H1 (cell line): ENCODE results near the gene KCNAB3. TPM values are rescaled to one million over a fixed set of nuclear protein-coding genes. Genes with fewer than 3 reads are reported as not detected.

Experiments used
- CTCF ChIA-PET: fragments of 300-600 bp; sonication (Branson Sonifier 250); formaldehyde crosslinking; loops from one replicate; lab custom pipeline; 2021; ENCODE audit not compliant: partially characterized antibody; lab: Charles Lee
- POLR2A ChIA-PET: fragments of 300-600 bp; sonication (Branson Sonifier 250); formaldehyde crosslinking; loops from one replicate; lab custom pipeline; 2021; ENCODE audit warnings: inconsistent platforms; ENCODE audit not compliant: partially characterized antibody; lab: Charles Lee
- DNase-seq, 2 experiments: peaks; one replicate each; pipeline versions ENCODE4 v3.0.0 to v3.0.0-alpha.2; 2010 to 2022; ENCODE audit warnings: low spot score in 2 of 2, low read depth in 1 of 2, mixed read lengths in 1 of 2
- FAIRE-seq: peaks from 2 replicates; lab custom pipeline; 2011; peaks lifted over from hg19 to GRCh38; lab: Jason Lieb, UNC
- H2AFZ ChIP-seq: 2 replicates; pipeline ENCODE4 v1.8.1; 2012; ENCODE audit warnings: low read length, inconsistent platforms
- H2AK5ac ChIP-seq: 2 replicates; pipeline ENCODE4 v1.6.1; 2013; ENCODE audit warnings: low read depth, low read length
- H2BK120ac ChIP-seq: replicated peaks from 2 replicates; pipeline ENCODE3; 2013; ENCODE audit warnings: low read depth, low read length, inconsistent platforms
- H2BK12ac ChIP-seq: 2 replicates; pipeline ENCODE4 v1.6.1; 2013; ENCODE audit warnings: low read depth, low read length
- H2BK15ac ChIP-seq: 2 replicates; pipeline ENCODE4 v1.6.1; 2013; ENCODE audit warnings: low read length
- H2BK20ac ChIP-seq: 2 replicates; pipeline ENCODE4 v1.6.1; 2013; ENCODE audit warnings: low read length
- H2BK5ac ChIP-seq: 2 replicates; pipeline ENCODE4 v1.6.1; 2013; ENCODE audit warnings: low read depth, low read length
- H3K14ac ChIP-seq: 2 replicates; pipeline ENCODE4 v1.6.1; 2013; ENCODE audit warnings: inconsistent platforms; ENCODE audit not compliant: insufficient read length
- H3K18ac ChIP-seq: 2 replicates; pipeline ENCODE4 v1.6.1; 2013; ENCODE audit warnings: low read length; ENCODE audit errors: extremely low read depth
- H3K23ac ChIP-seq: 2 replicates; pipeline ENCODE4 v1.6.1; 2013; ENCODE audit warnings: inconsistent platforms; ENCODE audit not compliant: insufficient read length
- H3K23me2 ChIP-seq: 2 replicates; pipeline ENCODE4 v1.6.1; 2013; ENCODE audit warnings: low read depth, low read length
- H3K27ac ChIP-seq: 2 replicates; pipeline ENCODE4 v1.6.1; 2011; ENCODE audit warnings: low read depth, low read length, inconsistent platforms
- H3K27me3 ChIP-seq, 4 experiments: replicated peaks in 1 of 4; 1 replicate in 1 of 4; 2 replicates in 3 of 4; pipeline versions ENCODE4 v1.6.1 to v1.8.1; 2011 to 2013; ENCODE audit warnings: low read length in 3 of 4, mild to moderate bottlenecking in 3 of 4, inconsistent platforms in 2 of 4, mixed read lengths in 2 of 4, moderate library complexity in 1 of 4; ENCODE audit not compliant: control insufficient read depth in 3 of 4, insufficient read depth in 3 of 4; ENCODE audit errors: extremely low read depth in 1 of 4
- H3K36me3 ChIP-seq, 4 experiments: 2 replicates each; pipeline versions ENCODE4 v1.6.1 to v1.8.1; 2011 to 2013; ENCODE audit warnings: mild to moderate bottlenecking in 4 of 4, low read length in 3 of 4, moderate library complexity in 2 of 4, control low read depth in 1 of 4, inconsistent platforms in 1 of 4; ENCODE audit not compliant: insufficient read depth in 4 of 4, control insufficient read depth in 2 of 4
- H3K4ac ChIP-seq: replicated peaks from 2 replicates; pipeline ENCODE3; 2013; ENCODE audit warnings: low read length, low read depth, mixed read lengths, inconsistent platforms; ENCODE audit not compliant: insufficient read length
- H3K4me1 ChIP-seq, 4 experiments: replicated peaks in 1 of 4; 1 replicate in 1 of 4; 2 replicates in 3 of 4; pipeline versions ENCODE4 v1.6.1 to v1.8.1; 2011 to 2013; ENCODE audit warnings: low read length in 3 of 4, inconsistent platforms in 2 of 4, mixed read lengths in 1 of 4; ENCODE audit not compliant: insufficient read depth in 4 of 4, control insufficient read depth in 3 of 4
- H3K4me2 ChIP-seq, 2 experiments: 2 replicates each; pipeline versions ENCODE4 v1.6.1 to v1.8.1; 2011 to 2013; ENCODE audit warnings: low read depth in 2 of 2, low read length in 2 of 2, control low read depth in 1 of 2, inconsistent platforms in 1 of 2, mild to moderate bottlenecking in 1 of 2; ENCODE audit not compliant: insufficient read depth in 1 of 2
- H3K4me3 ChIP-seq, 4 experiments: fragments of 200-600, 300-600 bp in 1 of 4; sonication (generic), shearing (Covaris generic), sonication (Bioruptor Twin) in 1 of 4; 2 replicates each; pipeline versions ENCODE4 v1.5.1 to v1.8.1; 2011 to 2016; ENCODE audit warnings: low read length in 4 of 4, low read depth in 3 of 4, control low read depth in 2 of 4, inconsistent platforms in 2 of 4, mild to moderate bottlenecking in 2 of 4, mixed read lengths in 1 of 4, moderate library complexity in 1 of 4; ENCODE audit not compliant: insufficient read depth in 2 of 4; ENCODE audit errors: extremely low read depth in 1 of 4
- H3K56ac ChIP-seq: replicated peaks from 2 replicates; pipeline ENCODE3; 2013; ENCODE audit warnings: low read depth, mild to moderate bottlenecking, mixed read lengths, low read length, inconsistent platforms; ENCODE audit not compliant: insufficient read length
- H3K79me1 ChIP-seq: 2 replicates; pipeline ENCODE4 v1.6.1; 2013; ENCODE audit warnings: low read depth, low read length, control low read depth
- H3K79me2 ChIP-seq, 2 experiments: 2 replicates each; pipeline versions ENCODE4 v1.6.1 to v1.8.1; 2012 to 2013; ENCODE audit warnings: low read length in 2 of 2, mild to moderate bottlenecking in 2 of 2, inconsistent platforms in 1 of 2; ENCODE audit not compliant: insufficient read depth in 2 of 2, control insufficient read depth in 1 of 2
- H3K9ac ChIP-seq, 4 experiments: replicated peaks in 1 of 4; 1 replicate in 1 of 4; 2 replicates in 3 of 4; pipeline versions ENCODE4 v1.6.1 to v1.8.1; 2011 to 2013; ENCODE audit warnings: low read depth in 3 of 4, low read length in 3 of 4, control low read depth in 2 of 4, mild to moderate bottlenecking in 2 of 4, moderate library complexity in 2 of 4, inconsistent platforms in 1 of 4; ENCODE audit errors: extremely low read depth in 1 of 4
- H3K9me3 ChIP-seq, 2 experiments: 2 replicates each; pipeline versions ENCODE4 v1.6.1 to v1.8.1; 2012 to 2013; ENCODE audit warnings: mild to moderate bottlenecking in 2 of 2, moderate library complexity in 2 of 2, control low read depth in 1 of 2, inconsistent platforms in 1 of 2, low read depth in 1 of 2, low read length in 1 of 2, mixed read lengths in 1 of 2; ENCODE audit not compliant: insufficient read depth in 2 of 2
- H4K20me1 ChIP-seq, 2 experiments: replicated peaks in 1 of 2; 2 replicates each; pipeline versions ENCODE3 to v1.8.1; 2011 to 2013; ENCODE audit warnings: inconsistent platforms in 2 of 2, low read length in 2 of 2, mild to moderate bottlenecking in 1 of 2; ENCODE audit not compliant: insufficient read depth in 2 of 2, control insufficient read depth in 1 of 2
- H4K5ac ChIP-seq: 2 replicates; pipeline ENCODE4 v1.6.1; 2013; ENCODE audit warnings: low read length, low read depth, mixed read lengths, inconsistent platforms; ENCODE audit not compliant: insufficient read length
- H4K8ac ChIP-seq: 2 replicates; pipeline ENCODE4 v1.8.0; 2013; ENCODE audit warnings: mild to moderate bottlenecking, moderate library complexity, low read length, inconsistent platforms; ENCODE audit not compliant: insufficient read depth; ENCODE audit errors: extremely low read depth
- H4K91ac ChIP-seq: replicated peaks from 2 replicates; pipeline ENCODE3; 2013; ENCODE audit warnings: low read length, mixed read lengths, inconsistent platforms; ENCODE audit not compliant: insufficient read length
- CEBPB ChIP-seq: IDR thresholded peaks from 2 replicates; pipeline ENCODE4 v1.6.1; 2012; ENCODE audit warnings: low read depth, low read length
- GABPA ChIP-seq: IDR thresholded peaks from 2 replicates; pipeline ENCODE4 v1.6.1; 2011; ENCODE audit warnings: mild to moderate bottlenecking, low read length, moderate library complexity, borderline replicate concordance; ENCODE audit not compliant: insufficient read depth
- KDM1A ChIP-seq: fragments of 200-600, 300-600 bp; sonication (generic); IDR thresholded peaks from 2 replicates; pipeline ENCODE4 v1.7.1; 2016; ENCODE audit warnings: mild to moderate bottlenecking, low read length, borderline replicate concordance
- PHF8 ChIP-seq: fragments of 200-600 bp; sonication (generic); conservative IDR thresholded peaks from 2 replicates; pipeline ENCODE4 v1.7.1; 2012; ENCODE audit warnings: low read depth, mild to moderate bottlenecking, inconsistent platforms, low read length, moderate library complexity
- RAD21 ChIP-seq, 2 experiments: IDR thresholded peaks in 1 of 2; conservative IDR thresholded peaks in 1 of 2; 2 replicates each; pipeline ENCODE4 v1.6.1; 2011; ENCODE audit warnings: low read depth in 2 of 2, low read length in 2 of 2, improper control_type of control experiment in 1 of 2, inconsistent platforms in 1 of 2, mild to moderate bottlenecking in 1 of 2, moderate library complexity in 1 of 2
- RNF2 ChIP-seq: fragments of 200-900, 300-1000 bp; sonication (generic); IDR thresholded peaks from 2 replicates; pipeline ENCODE4 v1.7.1; 2016; ENCODE audit warnings: borderline replicate concordance, low read depth, mild to moderate bottlenecking, antibody characterized with exemption, low read length; ENCODE audit not compliant: poor library complexity, severe bottlenecking; ENCODE audit errors: missing control alignments
- SAP30 ChIP-seq: fragments of 300-600 bp; sonication (generic); IDR thresholded peaks from 2 replicates; pipeline ENCODE4 v1.7.1; 2012; ENCODE audit warnings: low read length, moderate library complexity, mild to moderate bottlenecking, inconsistent platforms; ENCODE audit not compliant: insufficient read depth, insufficient replicate concordance
- SUZ12 ChIP-seq: fragments of 200-600 bp; sonication (generic); IDR thresholded peaks from 2 replicates; pipeline ENCODE4 v1.6.1; 2012; ENCODE audit warnings: mild to moderate bottlenecking, inconsistent platforms, low read length, moderate library complexity, mixed read lengths
- ZNF274 ChIP-seq: IDR thresholded peaks from 2 replicates; pipeline ENCODE4 v1.7.0; 2012; ENCODE audit warnings: low read length, borderline replicate concordance; ENCODE audit errors: extremely low read depth
- WGBS, 2 experiments: shearing (Covaris generic) in 1 of 2; methylation state at CpG; one replicate each; pipeline versions ENCODE4 v1.1.6 to v1.1.7; 2013 to 2015; ENCODE audit warnings: low lambda C conversion rate in 2 of 2, mixed read lengths in 2 of 2, inconsistent platforms in 1 of 2, low coverage in 1 of 2, missing lambda C conversion rate in 1 of 2; ENCODE audit not compliant: insufficient replicate concordance in 2 of 2, insufficient coverage in 1 of 2, insufficient read length in 1 of 2; ENCODE audit errors: extremely low coverage in 1 of 2, missing lambda C conversion rate in 1 of 2; 5-methylcytosine and 5-hydroxymethylcytosine counted together
- polyA plus RNA-seq, 7 experiments: library from polyadenylated mRNA; depleted of rRNA in 3 of 7; stranded (reverse) in 5 of 7; unstranded in 2 of 7; fragments of >200 nt in 5 of 7; fragments of 200-250 nt in 2 of 7; gene quantifications; 1 replicate in 5 of 7; 2 replicates in 1 of 7; 4 replicates in 1 of 7; pipeline versions ENCODE4 v1.2.1 to v1.2.3, GENCODE V29; 2011 to 2013; ENCODE audit warnings: missing spikeins in 2 of 7, mixed read lengths in 2 of 7
- total RNA-seq: library from RNA; stranded (reverse); fragmentation: NEBNext Ultra II Directional; extraction: Animal tissue kit (Norgen Biotek cat#: 25700); gene quantifications from 2 replicates; pipeline ENCODE4 v1.2.1, GENCODE V29; 2021

KCNAB3 gene
- total and polyA plus RNA-seq, 2 of the 8 experiments (the other 6 are each of a cell fraction or from before 2014, with no cell fraction given) = 1.7 to 2.4 TPM

- FAIRE-seq (no peak), DNase-seq (no peak)
- Histone ChIP-seq H3K23ac (no peak overlapping the region), H3K23me2 (no peaks in the 10 kb centered on the region), H3K14ac (no peak overlapping the region), H3K27ac (no peak overlapping the region), H2AFZ (no peak overlapping the region), H4K8ac (no peak overlapping the region), H3K79me1 (no peaks in the 10 kb centered on the region), H4K5ac (no peak overlapping the region), H2BK20ac (no peak overlapping the region), H4K91ac (no peak overlapping the region), H4K20me1 (no peaks in the 10 kb centered on the region), H3K27me3 (no peaks in the 10 kb centered on the region), H2AK5ac (no peak overlapping the region), H2BK5ac (no peak overlapping the region), H3K56ac (no peak overlapping the region), H3K9ac (no peak overlapping the region), H3K4me3 (no peak overlapping the region), H3K79me2 (no peaks in the 10 kb centered on the region), H2BK15ac (no peak overlapping the region), H2BK12ac (no peak overlapping the region), H2BK120ac (no peak overlapping the region), H3K4me2 (no peak overlapping the region), H3K36me3 (peaks cover 3 to 10% (median 4%) of the 10 kb centered on the region in 4 experiments; a peak in 5 of 8 replicates), H3K4me1 (no peaks in the 10 kb centered on the region), H3K4ac (no peak overlapping the region), H3K9me3 (no peaks in the 10 kb centered on the region), H3K18ac (no peak overlapping the region)
- WGBS, 2 experiments = 86% methylated on average over 2 of the region's 2 CpGs; no CpG with 5 or more reads in 1 of the 2 experiments
- ChIA-PET POLR2A (interaction anchor here (1.1 kb wide), 1 partner anchor 19 kb away, joined by 3 read pairs; the partner anchor contains the start of gene NAA38), CTCF (interaction anchor here (1.9 kb wide), 1 partner anchor 14 kb away, joined by 5 read pairs; no protein-coding TSS in a partner anchor)
- TF ChIP-seq SUZ12 (no peak), CEBPB (no peak), RNF2 (no peak), ZNF274 (no peak), GABPA (no peak), SAP30 (no peak), PHF8 (no peak), RAD21 (IDR thresholded peaks at IDR 0.05 in 1 of 2, conservative IDR thresholded peaks at IDR 0.05 in 1 of 2; ENCODE audit: low read depth in 2 of 2, low read length in 2 of 2) (no peak), KDM1A (no peak)
Observed at GRCh38 chr17:7875804-7876370, 53.8 kb downstream of the KCNAB3 start.
